GM12878 (cell line): ENCODE data around the gene YIPF4. TPM values are rescaled to one million over a fixed set of nuclear protein-coding genes. Genes with fewer than 3 reads are reported as not detected.

ENCODE experiments used
- CREB1 ChIP-seq: IDR thresholded peaks from 2 replicates; pipeline ENCODE4 v1.6.1; 2012; ENCODE audit warnings: low read depth, mild to moderate bottlenecking, inconsistent platforms
- EED ChIP-seq: sonication (generic); IDR thresholded peaks from 2 replicates; pipeline ENCODE4 v1.6.1; 2016; ENCODE audit warnings: antibody characterized with exemption, low read depth
- MYB ChIP-seq: fragments of 150-350 bp; IDR thresholded peaks from 2 replicates; pipeline ENCODE4 v1.6.1; 2014; ENCODE audit warnings: mild to moderate bottlenecking, low read depth, low read length, borderline replicate concordance
- PKNOX1 ChIP-seq: fragments of 450-650 bp; IDR thresholded peaks from 2 replicates; pipeline ENCODE4 v1.6.1; 2016; ENCODE audit warnings: mild to moderate bottlenecking
- POU2F2 ChIP-seq: IDR thresholded peaks from 3 replicates; pipeline ENCODE4 v1.6.1; 2011; ENCODE audit warnings: low read depth, mild to moderate bottlenecking, low read length, borderline replicate concordance
- SKIL ChIP-seq: fragments of 450-650 bp; IDR thresholded peaks from 2 replicates; pipeline ENCODE4 v1.6.1; 2017; ENCODE audit warnings: mild to moderate bottlenecking, low read depth, inconsistent platforms; ENCODE audit not compliant: poor library complexity, severe bottlenecking
- SMAD1 ChIP-seq: fragments of 450-650 bp; IDR thresholded peaks from 2 replicates; pipeline ENCODE4 v1.6.1; 2018; ENCODE audit warnings: mild to moderate bottlenecking, low read depth; ENCODE audit not compliant: partially characterized antibody
- STAT3 ChIP-seq: IDR thresholded peaks from 2 replicates; pipeline ENCODE4 v1.6.1; 2011; ENCODE audit warnings: low read depth, low read length, improper control_type of control experiment
- polyA plus RNA-seq, 11 experiments: library from polyadenylated mRNA; depleted of rRNA in 4 of 11; unstranded in 6 of 11; stranded (reverse) in 5 of 11; fragments of >200 nt; fragmentation: Nextera tagmentation in 4 of 11; fragmentation: Illumina TruSeq in 1 of 11; extraction: Ambion mirVana in 4 of 11; extraction: Trizol in 1 of 11; gene quantifications; 1 replicate in 1 of 11; 2 replicates in 10 of 11; pipeline versions ENCODE4 v1.2.1 to v1.2.3, GENCODE V29; 2011 to 2016; ENCODE audit warnings: inconsistent platforms in 2 of 11, missing spikeins in 2 of 11, low read depth in 1 of 11
- total RNA-seq, 4 experiments: library from RNA; depleted of rRNA in 3 of 4; stranded (reverse); fragments of >200 nt in 3 of 4; fragmentation: Illumina TruSeq in 1 of 4; extraction: Trizol in 1 of 4; gene quantifications; 2 replicates each; pipeline versions ENCODE4 v1.2.1 to v1.2.3, GENCODE V29; 2013 to 2021

Gene YIPF4
- total and polyA plus RNA-seq, 10 of the 15 experiments (the other 5 are each of a cell fraction or from before 2014, with no cell fraction given): 2.8 to 60.4 (median 11.1) TPM

- TF ChIP-seq SKIL (no peak), CREB1 (peak; percentile 91), POU2F2 (peak; percentile 70), EED (no peak; the same call in 1 of the 2 replicates), MYB (no peak), SMAD1 (peak; percentile 60), STAT3 (no peak), PKNOX1 (peak; percentile 57)
- TF ChIP-seq, all 136 proteins: peak for 62
Observed at GRCh38 chr2:32356681-32357317, 79.1 kb downstream of the YIPF4 start, which contains the start of gene BIRC6 (continued).
